Stimulated activated CD4-positive, alpha-beta T cell treated with anti-CD3 and anti-CD28 coated beads, Interleukin-2, amount 100 ng/mL, for 48 hours (primary cell): ENCODE measurements around the gene UBAC2.

Experiments
- DNase-seq, 2 donors: peaks; one replicate each; pipeline ENCODE4 v3.0.0-alpha.2; 2020

The UBAC2 gene

DNA sequence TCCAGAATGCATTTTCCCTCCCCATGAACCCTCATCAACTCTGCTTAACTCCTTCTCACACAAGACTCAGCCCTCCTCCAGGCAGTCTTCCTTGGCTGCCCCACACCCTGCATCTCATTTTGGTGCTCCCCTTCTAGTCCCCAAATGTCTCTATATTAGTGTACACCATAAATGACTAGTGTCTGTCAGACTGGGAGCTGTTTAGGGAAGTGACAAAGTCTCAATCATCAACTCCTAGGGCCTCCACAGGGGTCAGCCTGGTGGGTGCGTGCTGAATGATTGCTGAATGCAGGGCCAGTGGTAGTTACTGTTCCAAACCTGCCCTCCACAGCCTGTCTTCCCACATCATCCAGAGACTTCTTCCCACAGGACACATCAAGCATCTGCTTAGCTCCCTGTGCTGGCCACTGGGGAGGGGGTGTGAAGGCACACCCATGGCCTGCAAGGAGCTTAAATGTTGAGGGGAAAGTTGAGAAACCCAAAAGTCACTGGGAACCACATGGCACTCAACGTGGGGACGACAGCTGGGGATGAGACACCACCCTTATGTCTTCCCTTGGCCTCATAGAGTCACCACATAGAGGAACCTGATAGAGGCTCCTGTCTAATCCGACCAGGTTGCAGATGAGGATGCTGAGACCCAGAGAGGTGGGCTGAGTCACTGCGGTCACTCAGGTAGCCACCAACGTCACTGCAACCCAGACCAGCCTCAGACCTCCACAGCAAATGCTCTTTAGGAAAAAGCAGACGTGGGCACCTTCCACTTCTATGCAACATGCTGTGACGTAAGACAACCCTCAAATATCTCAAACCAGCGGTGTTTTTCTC, 221.3 kb downstream of the UBAC2 start:
- DNase-seq: no peak

- no peak for DNase-seq
These were observed 222.0 kb downstream of the UBAC2 start for GRCh38 chr13:99422586-99423220.

GRCh38 chr13:99425485-99426341, 225.1 kb downstream of the UBAC2 start:
- DNase-seq: no peak

- no peak for DNase-seq
These were observed 225.8 kb downstream of the UBAC2 start for GRCh38 chr13:99426426-99426825.

DNA sequence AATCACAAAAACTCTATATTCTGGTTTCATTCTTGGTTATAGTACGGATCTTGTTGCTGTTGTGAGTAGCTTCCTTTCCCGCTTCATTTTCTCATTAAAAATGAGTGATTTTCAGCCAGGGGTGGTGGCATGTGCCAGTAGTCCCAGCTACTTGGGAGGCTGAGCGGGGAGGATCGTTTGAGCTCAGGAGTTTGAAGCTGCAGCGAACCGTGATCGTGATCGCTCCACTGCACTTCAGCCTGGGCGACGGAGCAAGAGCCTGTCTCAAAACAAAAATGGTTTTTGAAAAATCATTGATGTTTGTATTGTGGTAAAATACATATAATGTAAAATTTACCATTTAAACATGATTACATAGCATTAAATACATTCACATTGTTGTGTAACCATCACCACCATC, 229.0 kb downstream of the UBAC2 start:
- DNase-seq: no peak

DNA sequence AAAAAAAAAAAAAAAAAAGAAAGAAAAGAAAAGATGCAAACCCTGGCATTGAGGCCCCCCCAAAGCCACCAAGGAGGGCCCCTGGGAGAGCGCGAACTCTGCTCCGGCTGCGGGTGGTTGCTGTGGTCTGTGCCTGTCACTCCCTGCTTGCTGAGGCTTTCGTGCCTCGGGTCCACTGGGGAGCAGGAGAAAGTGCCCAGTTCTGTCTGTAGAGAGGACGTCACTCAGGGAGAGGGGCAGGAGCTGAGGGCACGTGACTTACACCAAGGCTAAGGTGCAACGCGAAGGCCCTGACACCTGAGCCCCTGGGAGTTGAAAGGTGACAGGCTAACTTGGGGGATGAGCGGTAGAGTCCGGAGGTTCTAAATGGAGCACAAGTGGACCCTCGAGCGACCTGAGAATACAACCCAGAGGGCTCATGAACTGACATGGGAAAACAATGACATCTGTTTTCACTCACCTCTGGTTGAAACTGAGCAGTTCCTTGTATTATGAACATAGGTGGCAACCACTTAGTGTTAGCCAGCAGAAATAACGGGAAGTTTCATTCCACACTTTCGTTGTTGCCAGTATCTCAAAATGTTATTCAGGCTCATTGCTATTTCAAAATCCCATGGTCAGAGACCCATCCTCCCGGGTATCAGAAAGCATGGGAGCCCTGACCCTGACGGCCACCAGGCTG, 231.4 kb downstream of the UBAC2 start:
- DNase-seq: no peak

- DNase-seq: peak; percentile 78 to 83
These were observed 232.2 kb downstream of the UBAC2 start for GRCh38 chr13:99432609-99433542.

DNA sequence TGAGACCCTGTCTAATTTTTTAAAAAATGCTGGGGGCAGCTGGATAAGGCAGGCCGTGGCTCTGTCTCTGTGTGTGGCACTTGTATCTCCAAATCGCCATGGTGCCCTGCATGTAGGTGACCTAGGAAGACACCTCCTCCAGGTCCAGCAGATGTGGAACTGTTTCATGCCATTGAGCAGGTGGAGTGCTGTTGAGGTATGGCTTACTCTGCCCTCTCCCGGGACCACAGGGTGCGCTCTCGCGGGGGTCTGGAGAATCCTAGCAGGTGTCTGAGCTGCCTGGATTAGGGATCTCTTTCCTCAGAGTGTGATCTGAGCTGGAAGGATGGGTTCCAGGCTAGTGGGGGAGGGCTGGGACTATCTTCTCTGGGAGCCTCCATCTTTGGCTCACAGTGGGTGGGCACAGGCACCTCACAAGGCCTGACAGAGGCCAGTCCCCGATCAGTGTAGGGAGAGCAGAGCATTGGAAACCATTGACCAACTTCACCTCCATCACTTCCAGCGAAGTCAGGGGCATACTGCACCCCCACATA, 233.0 kb downstream of the UBAC2 start:
- DNase-seq: no peak

DNA sequence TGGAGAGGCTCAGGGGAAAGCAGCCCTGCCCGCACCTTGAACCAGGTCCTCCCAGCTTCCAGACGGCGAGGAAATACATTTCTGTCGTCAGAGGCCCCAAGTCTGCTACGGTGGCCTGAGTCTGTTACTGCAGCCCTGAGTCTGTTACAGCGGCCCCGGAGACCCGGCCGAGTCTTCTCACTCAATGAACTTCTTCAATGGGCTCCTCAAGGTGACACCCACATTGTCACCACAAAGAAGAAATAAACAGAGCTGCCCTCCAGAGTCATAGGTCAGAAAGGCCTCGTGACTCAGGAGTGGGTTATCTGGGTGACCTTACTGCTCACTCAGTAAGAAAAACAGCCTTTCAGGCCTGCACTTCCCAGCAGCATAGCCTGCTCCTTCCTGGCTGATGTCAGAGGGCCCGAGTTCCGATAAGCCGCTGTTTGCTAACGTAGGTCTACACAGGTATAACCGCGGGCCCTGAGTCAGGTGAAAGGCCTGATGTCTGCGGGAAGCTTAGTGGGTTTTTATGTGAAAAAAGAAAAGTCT, 233.7 kb downstream of the UBAC2 start:
- peak; percentile 61 to 71 for DNase-seq

DNA sequence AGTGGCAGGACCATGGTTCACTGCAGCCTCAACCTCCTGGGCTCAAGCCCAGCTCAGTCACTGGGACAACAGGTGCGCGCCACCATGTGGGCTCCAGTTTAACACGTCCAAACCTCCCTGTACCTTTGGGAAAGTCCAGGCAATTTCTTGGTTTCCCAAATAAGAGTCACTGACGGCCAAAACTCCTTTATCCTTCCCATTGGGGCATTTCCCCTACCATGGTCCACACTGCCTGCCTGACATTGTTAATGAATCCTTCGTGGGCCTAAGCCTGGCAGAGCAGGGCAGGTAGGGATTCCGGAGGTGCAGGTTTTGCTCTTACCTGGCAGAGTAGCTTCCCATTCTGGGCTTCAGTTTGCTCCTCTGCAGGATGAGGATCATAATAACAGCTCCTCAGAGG, 234.5 kb downstream of the UBAC2 start:
- DNase-seq: no peak

DNA sequence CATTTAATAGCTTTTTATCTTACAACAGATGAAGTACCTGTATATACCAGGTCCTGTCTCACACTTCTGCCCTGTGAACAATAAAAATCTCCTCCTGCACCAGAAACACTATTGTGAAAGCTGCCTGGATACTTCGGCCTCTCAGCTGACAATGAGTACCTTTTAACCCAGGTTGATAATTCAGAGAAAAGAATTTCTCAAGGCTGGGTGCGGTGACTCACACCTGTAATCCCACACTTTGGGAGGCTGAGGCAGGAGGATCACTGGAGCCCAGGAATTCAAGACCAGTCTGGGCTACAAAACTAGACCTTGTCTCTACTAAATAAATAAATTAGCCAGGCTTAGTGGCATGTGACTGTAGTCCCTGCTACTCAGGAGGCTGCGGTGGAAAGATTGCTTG, 235.3 kb downstream of the UBAC2 start:
- no peak for DNase-seq
